K562 (cell line): ENCODE data around the gene KYAT1. TPM values are rescaled to one million over a fixed set of nuclear protein-coding genes. Genes with fewer than 3 reads are reported as not detected.
A peak's percentile ranks its signal among the peaks of the same experiment; 100 is the strongest.

ENCODE experiments used
- ATAC-seq: fragments of 200-7000 bp; cut with Tn5 transposase; 3 replicates; pipeline ENCODE4 v1.9.1; 2020; ENCODE audit warnings: moderate library complexity
- BruUV-seq: library from RNA; stranded (reverse); fragments of 400-500 nt; replicated peaks from 2 replicates; lab custom pipeline; 2021; lab: Mats Ljungman, UMichigan
- CTCF ChIA-PET: fragments of 300-600 bp; formaldehyde crosslinking; extraction: SDS; loops from one replicate; lab custom pipeline; 2021; ENCODE audit warnings: low intra/inter-chr PET ratio; lab: Yijun Ruan, JAX
- POLR2A ChIA-PET: fragments of 300-600, 350-650 bp; sonication (Branson Sonifier 250); formaldehyde crosslinking; extraction: SDS; loops from one replicate; lab custom pipeline; 2021; ENCODE audit warnings: antibody characterized with exemption, inconsistent platforms; lab: Yijun Ruan, JAX
- DNase-seq, 4 experiments: peaks; one replicate each; pipeline versions ENCODE4 v3.0.0 to v3.0.0-alpha.2; 2011 to 2018; ENCODE audit warnings: low spot score in 3 of 4, mixed read lengths in 3 of 4; ENCODE audit errors: extremely low read depth in 1 of 4
- FAIRE-seq: peaks from 2 replicates; lab custom pipeline; 2011; peaks lifted over from hg19 to GRCh38; lab: Jason Lieb, UNC
- H2AFZ ChIP-seq: 2 replicates; pipeline ENCODE4 v1.6.0; 2011; ENCODE audit warnings: low read depth, low read length, control low read depth, inconsistent platforms
- H3K27ac ChIP-seq: fragments of 200-600 bp; 3 replicates; pipeline ENCODE4 v1.8.0; 2011; ENCODE audit warnings: low read depth, mild to moderate bottlenecking, control low read depth, inconsistent platforms, low read length, moderate library complexity, mixed read lengths; ENCODE audit errors: extremely low read depth
- H3K27me3 ChIP-seq, 2 experiments: fragments of 300-600 bp in 1 of 2; 2 replicates in 1 of 2; 3 replicates in 1 of 2; pipeline versions ENCODE4 v1.6.0 to v1.8.0; 2011; ENCODE audit warnings: inconsistent platforms in 2 of 2, low read length in 2 of 2, mild to moderate bottlenecking in 1 of 2, mixed read lengths in 1 of 2, moderate library complexity in 1 of 2; ENCODE audit not compliant: control insufficient read depth in 2 of 2, insufficient read depth in 2 of 2
- H3K36me3 ChIP-seq: fragments of 300-600 bp; 3 replicates; pipeline ENCODE4 v1.8.0; 2011; ENCODE audit warnings: mild to moderate bottlenecking, low read length, inconsistent platforms; ENCODE audit not compliant: control insufficient read depth, insufficient read depth
- H3K4me1 ChIP-seq, 2 experiments: fragments of 200-600 bp in 1 of 2; replicated peaks in 1 of 2; 2 replicates in 1 of 2; 3 replicates in 1 of 2; pipeline versions ENCODE4 v1.5.1 to v1.8.0; 2011; ENCODE audit warnings: inconsistent platforms in 2 of 2, low read length in 2 of 2, mild to moderate bottlenecking in 1 of 2, mixed read lengths in 1 of 2, moderate library complexity in 1 of 2; ENCODE audit not compliant: control insufficient read depth in 2 of 2, insufficient read depth in 2 of 2
- H3K4me2 ChIP-seq: 2 replicates; pipeline ENCODE4 v1.6.1; 2011; ENCODE audit warnings: low read length, control low read depth, inconsistent platforms, mixed read lengths; ENCODE audit not compliant: insufficient read depth
- H3K4me3 ChIP-seq: fragments of 200-600 bp; sonication (generic), shearing (Covaris generic); 2 replicates; pipeline ENCODE4 v1.5.1; 2016; ENCODE audit warnings: control low read depth, inconsistent platforms
- H3K79me2 ChIP-seq: fragments of 200-600 bp; 3 replicates; pipeline ENCODE4 v1.8.0; 2011; ENCODE audit warnings: low read length, inconsistent platforms; ENCODE audit not compliant: control insufficient read depth, insufficient read depth
- H3K9ac ChIP-seq, 2 experiments: 2 replicates each; pipeline versions ENCODE4 v1.6.0 to v1.6.1; 2011; ENCODE audit warnings: low read depth in 2 of 2, low read length in 2 of 2, control low read depth in 1 of 2, inconsistent platforms in 1 of 2, mild to moderate bottlenecking in 1 of 2, mixed read lengths in 1 of 2; ENCODE audit not compliant: insufficient read depth in 1 of 2
- H3K9me1 ChIP-seq: one replicate; pipeline ENCODE4 v1.6.0; 2011; ENCODE audit warnings: inconsistent platforms, mild to moderate bottlenecking, low read length, moderate library complexity; ENCODE audit not compliant: control insufficient read depth, insufficient read depth
- H3K9me3 ChIP-seq: replicated peaks from 2 replicates; pipeline ENCODE4 v1.5.1; 2011; ENCODE audit warnings: low read depth, low read length, inconsistent platforms; ENCODE audit not compliant: control insufficient read depth, insufficient read depth
- H4K20me1 ChIP-seq: replicated peaks from 2 replicates; pipeline ENCODE4 v1.6.1; 2011; ENCODE audit warnings: low read length, inconsistent platforms, mixed read lengths; ENCODE audit not compliant: control insufficient read depth, insufficient read depth
- MEIS2 ChIP-seq: fragments of 450-650 bp; IDR thresholded peaks from 2 replicates; pipeline ENCODE4 v1.6.1; 2014; ENCODE audit warnings: mild to moderate bottlenecking; ENCODE audit not compliant: partially characterized antibody
- NCOA6 ChIP-seq: fragments of 450-650 bp; IDR thresholded peaks from 2 replicates; pipeline ENCODE4 v1.6.1; 2017; ENCODE audit warnings: mild to moderate bottlenecking
- ZFPM2 ChIP-seq: fragments of 250-450 bp; sonication (Bioruptor Pico); IDR thresholded peaks from 2 replicates; pipeline ENCODE4 v1.5.1; 2022; ENCODE audit warnings: mild to moderate bottlenecking
- ZNF408 ChIP-seq: fragments of 250-450 bp; sonication (Bioruptor Pico); IDR thresholded peaks from 2 replicates; pipeline ENCODE4 v1.4.0; 2020; ENCODE audit warnings: low read depth, mild to moderate bottlenecking, moderate library complexity
- ZNF592 ChIP-seq: fragments of 450-650 bp; IDR thresholded peaks from 2 replicates; pipeline ENCODE4 v1.6.1; 2017; ENCODE audit warnings: antibody characterized with exemption, mild to moderate bottlenecking
- WGBS: fragments of 100-300 bp; shearing (Covaris generic); methylation state at CpG from one replicate; pipeline ENCODE4 v1.1.6; 2016; ENCODE audit warnings: low coverage, mixed read lengths; ENCODE audit not compliant: insufficient coverage; ENCODE audit errors: missing lambda C conversion rate; 5-methylcytosine and 5-hydroxymethylcytosine counted together
- in situ Hi-C: fragments of 300-500 bp; cut with MboI; formaldehyde crosslinking; loops from 4 replicates; pipeline ENCODE4 v1.15.0; 2018; ENCODE audit warnings: inconsistent platforms, mixed read lengths
- intact Hi-C: fragments of 100-400 bp; cut with micrococcal nuclease; formaldehyde crosslinking; loops from 2 replicates; pipeline ENCODE4 v1.14.2; 2022
- polyA plus RNA-seq, 8 experiments: library from polyadenylated mRNA; depleted of rRNA in 4 of 8; stranded (reverse) in 5 of 8; unstranded in 3 of 8; fragments of >200 nt; fragmentation: Nextera tagmentation in 2 of 8; fragmentation: Illumina TruSeq in 1 of 8; extraction: Ambion mirVana in 2 of 8; extraction: Trizol in 1 of 8; gene quantifications; 2 replicates each; pipeline versions ENCODE4 v1.2.1 to v1.2.3, GENCODE V29; 2011 to 2014; ENCODE audit warnings: inconsistent platforms in 1 of 8, missing spikeins in 1 of 8
- total RNA-seq, 7 experiments: library from RNA; depleted of rRNA in 6 of 7; stranded (reverse); fragments of >200 nt in 6 of 7; fragmentation: Illumina TruSeq in 2 of 7; extraction: Trizol in 2 of 7; gene quantifications; 2 replicates each; pipeline versions ENCODE4 v1.2.1 to v1.2.3, GENCODE V29; 2011 to 2021; ENCODE audit warnings: low replicate concordance in 1 of 7

KYAT1 gene
- total and polyA plus RNA-seq, 9 of the 15 experiments (the other 6 are each of a cell fraction or from before 2014, with no cell fraction given): 6.4 to 16.8 (median 11.1) TPM

GRCh38 chr9:128838338-128838737 is 43.4 kb downstream of the KYAT1 start (continued):
- TF ChIP-seq ZNF592 (no peak), NCOA6 (no peak)

- WGBS: 87% methylated on average over 14 of the region's 14 CpGs
- Histone ChIP-seq H2AFZ (no peak overlapping the region), H4K20me1 (no peaks in the 10 kb centered on the region), H3K9ac (no peak overlapping the region; a peak in 1 of 4 replicates), H3K9me1 (no peaks in the 10 kb centered on the region), H3K4me1 (peaks cover 0 to 9% of the 10 kb centered on the region in 2 experiments; a peak in 2 of 5 replicates), H3K4me2 (no peak overlapping the region), H3K36me3 (peaks cover 21% of the 10 kb centered on the region; the same call in 2 of the 3 replicates), H3K27ac (no peak overlapping the region), H3K4me3 (no peak overlapping the region), H3K79me2 (no peaks in the 10 kb centered on the region), H3K9me3 (no peaks in the 10 kb centered on the region), H3K27me3 (no peaks in the 10 kb centered on the region)
- ATAC-seq (no peak), DNase-seq (peak in 1 of 4 experiments; percentile 3), FAIRE-seq (no peak)
- no TSS peak for BruUV-seq
- in situ Hi-C loops (no loop called here), intact Hi-C loops (no loop called here)
- no peak for TF ChIP-seq ZNF408 (CRISPR knock-in tag)
- TF ChIP-seq ZFPM2 (CRISPR knock-in tag): no peak
- TF ChIP-seq MEIS2: no peak
- CTCF ChIA-PET: no interaction called here
- POLR2A ChIA-PET: interaction anchor here (0.6 to 0.9 kb wide), 2 partner anchors 8 to 321 kb away, joined by 3 read pairs; no protein-coding TSS in a partner anchor
Measured at GRCh38 chr9:128836509-128837145, 45.1 kb downstream of the KYAT1 start.
